Fibroblast of villous mesenchyme (primary cell): Measurements from ENCODE around the gene HOXA10. TPM values are rescaled to one million over a fixed set of nuclear protein-coding genes. Genes with fewer than 3 reads are reported as not detected.
A peak's percentile ranks its signal among the peaks of the same experiment; 100 is the strongest.

Source experiments
- DNase-seq: peaks from one replicate; pipeline ENCODE4 v3.0.0-alpha.2; 2010; ENCODE audit warnings: low read depth
- H3K4me3 ChIP-seq: 2 replicates; pipeline ENCODE4 v1.5.1; 2011; ENCODE audit warnings: low read depth, mild to moderate bottlenecking, low read length
- CTCF ChIP-seq: IDR thresholded peaks from 2 replicates; pipeline ENCODE4 v1.5.1; 2012; ENCODE audit warnings: low read depth, mild to moderate bottlenecking, low read length; ENCODE audit not compliant: insufficient read depth
- total RNA-seq: library from RNA; depleted of rRNA; stranded (reverse); fragments of >200 nt; gene quantifications from 2 replicates; pipeline ENCODE4 v1.2.3, GENCODE V29; 2012

The HOXA10 gene
- total RNA-seq, 1 donor, result 47.1 TPM

GRCh38 chr7:27198871-27199801, 25.0 kb upstream of the HOXA10 start:
- DNase-seq, result peak; percentile 63
- no peak for TF ChIP-seq CTCF
- H3K4me3 ChIP-seq, result peak overlapping the region; percentile 86

- DNase-seq, result peak; percentile 19
- peak overlapping the region; percentile 86 for H3K4me3 ChIP-seq
- TF ChIP-seq CTCF, result no peak
Measured at GRCh38 chr7:27198138-27198841, 24.2 kb upstream of the HOXA10 start.

GRCh38 chr7:27197137-27198042, 23.3 kb upstream of the HOXA10 start:
- no peak for TF ChIP-seq CTCF
- peak; percentile 45 for DNase-seq
- H3K4me3 ChIP-seq, result peak overlapping the region; percentile 86

GRCh38 chr7:27196287-27196767, 22.2 kb upstream of the HOXA10 start:
- H3K4me3 ChIP-seq, result peak overlapping the region; percentile 86
- TF ChIP-seq CTCF, result peak; percentile 77
- peak; percentile 93 for DNase-seq

GRCh38 chr7:27194686-27195379, 20.7 kb upstream of the HOXA10 start:
- peak overlapping the region; percentile 86 for H3K4me3 ChIP-seq

More at GRCh38 chr7:27194686-27195379, 20.7 kb upstream of the HOXA10 start:
- TF ChIP-seq CTCF, result no peak
- DNase-seq, result peak; percentile 75
